Middle frontal gyrus (tissue), 1 donor: Measurements from ENCODE around the gene CLEC2D.
A peak's percentile ranks its signal among the peaks of the same experiment; 100 is the strongest.
"Not testable (repeated sequence)": the region's sequence is repeated elsewhere in the genome, so short reads cannot be mapped to it uniquely, and the experiment has no call there.

Experiments
- DNase-seq: peaks from one replicate; pipeline ENCODE4 v3.0.0-alpha.2; 2015; ENCODE audit warnings: low spot score; ENCODE audit errors: extremely low spot score

The CLEC2D gene, protein sequence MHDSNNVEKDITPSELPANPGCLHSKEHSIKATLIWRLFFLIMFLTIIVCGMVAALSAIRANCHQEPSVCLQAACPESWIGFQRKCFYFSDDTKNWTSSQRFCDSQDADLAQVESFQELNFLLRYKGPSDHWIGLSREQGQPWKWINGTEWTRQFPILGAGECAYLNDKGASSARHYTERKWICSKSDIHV

GRCh38 chr12:9669534-9669933, at the start of gene CLEC2D:
Gene CLEC2D (plus strand): TSS chr12:9669713. CDS start chr12:9669735, 22 bp downstream.
- DNase-seq = no peak

GRCh38 chr12:9625019-9625418, 44.5 kb upstream of the CLEC2D start:
- no peak for DNase-seq

- no peak for DNase-seq
These were observed 43.2 kb upstream of the CLEC2D start for GRCh38 chr12:9626291-9626690.

- no peak for DNase-seq
These were observed 42.7 kb upstream of the CLEC2D start for GRCh38 chr12:9626821-9627220.

- no peak for DNase-seq
These were observed 36.7 kb upstream of the CLEC2D start for GRCh38 chr12:9632766-9633165.

DNA sequence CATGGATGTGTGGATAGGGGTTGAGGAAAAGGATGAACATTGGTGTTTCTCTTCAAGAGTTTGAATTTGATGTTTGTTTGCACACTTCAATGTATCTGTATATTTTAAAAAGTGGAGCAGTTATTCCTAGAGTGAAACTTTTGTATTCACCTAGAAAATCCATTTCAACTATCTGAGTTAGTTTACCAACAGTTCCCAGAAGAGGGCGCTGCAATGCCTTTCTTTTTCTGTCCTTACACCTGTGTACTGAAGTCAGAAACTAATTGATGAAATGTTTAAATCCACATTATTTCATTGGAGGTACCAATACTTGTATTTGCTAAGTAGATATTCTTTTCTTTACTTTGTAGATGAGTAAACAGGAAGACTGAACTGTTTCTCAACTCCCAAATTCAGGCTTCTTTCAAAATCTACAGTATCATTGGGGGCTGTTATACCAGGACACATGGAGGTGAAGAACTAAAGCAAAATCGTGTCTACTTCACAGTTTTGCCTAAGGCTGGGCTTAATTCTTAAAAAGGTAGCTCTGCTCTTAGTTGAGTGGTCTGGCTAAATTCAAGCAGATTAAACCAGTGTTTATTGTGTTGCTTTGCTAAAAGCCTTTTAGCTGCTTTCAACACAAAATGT, 35.2 kb upstream of the CLEC2D start:
- no peak for DNase-seq

DNA sequence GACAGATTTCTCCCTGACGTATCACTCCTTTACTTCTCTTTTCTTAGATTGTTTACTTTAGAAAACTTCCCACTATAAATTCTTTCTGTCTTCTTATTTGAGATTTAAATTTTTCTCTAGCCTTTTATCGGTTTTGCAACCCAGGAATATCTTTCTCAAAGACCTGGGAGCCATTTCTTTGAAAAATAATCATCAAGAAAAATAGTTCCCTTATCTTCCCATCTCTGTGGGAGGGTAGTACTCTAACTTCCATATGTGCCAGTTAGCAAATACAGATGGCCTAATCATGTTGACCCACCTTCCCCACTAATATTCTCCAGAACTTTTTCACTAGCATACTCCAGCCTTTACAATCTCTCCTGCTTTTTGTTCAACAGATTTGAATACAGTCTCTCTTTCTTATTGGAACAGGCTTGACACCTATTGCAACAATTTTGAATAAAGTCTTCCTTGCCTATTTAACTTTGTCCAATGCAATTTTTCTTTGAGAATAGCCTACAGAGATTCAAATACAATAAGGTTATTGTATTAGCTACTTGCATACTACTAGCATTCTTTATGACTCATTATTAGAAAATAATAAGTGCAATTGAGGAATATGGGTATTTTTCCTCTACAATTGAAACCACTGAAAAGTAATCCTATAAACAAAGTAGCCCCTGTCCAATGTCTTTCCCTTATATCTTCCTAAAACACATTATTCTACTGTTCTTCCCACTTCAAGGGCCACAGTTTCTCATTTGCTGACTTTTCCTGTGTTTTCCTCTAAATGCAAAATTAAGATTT, 34.4 kb upstream of the CLEC2D start:
- DNase-seq = no peak

DNA sequence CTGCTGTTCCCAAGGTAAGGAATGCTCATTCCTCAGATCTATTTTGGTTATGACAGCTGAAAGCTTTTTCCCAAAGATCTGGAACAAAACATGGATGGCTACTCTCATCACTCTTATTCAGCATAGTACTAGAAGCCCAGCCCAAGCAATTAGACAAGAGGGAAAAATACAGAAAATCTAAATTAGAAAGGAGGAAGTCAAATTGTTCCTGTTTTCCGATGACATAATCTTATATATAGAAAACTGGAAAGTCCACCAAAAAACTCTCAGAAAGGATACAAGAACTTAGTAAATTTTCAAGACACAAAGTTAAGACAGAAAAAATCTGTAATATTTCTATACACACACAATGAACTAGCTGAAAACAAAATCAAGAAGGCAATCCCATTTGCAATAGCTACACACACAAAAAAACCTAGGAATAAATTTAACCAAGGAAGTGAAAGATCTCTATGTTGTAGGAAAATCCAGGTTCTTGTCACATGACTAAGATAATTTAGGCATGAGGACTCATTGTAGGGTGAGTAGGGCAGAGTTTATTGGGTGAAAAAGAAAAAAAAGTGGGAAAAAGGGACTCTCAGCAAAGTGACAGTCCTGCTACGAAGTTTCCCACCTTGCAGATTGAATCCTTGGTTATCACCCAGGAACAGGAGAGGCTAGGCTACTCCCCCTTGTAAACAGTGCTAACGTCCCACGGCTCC, 33.2 kb upstream of the CLEC2D start:
- no peak for DNase-seq

DNA sequence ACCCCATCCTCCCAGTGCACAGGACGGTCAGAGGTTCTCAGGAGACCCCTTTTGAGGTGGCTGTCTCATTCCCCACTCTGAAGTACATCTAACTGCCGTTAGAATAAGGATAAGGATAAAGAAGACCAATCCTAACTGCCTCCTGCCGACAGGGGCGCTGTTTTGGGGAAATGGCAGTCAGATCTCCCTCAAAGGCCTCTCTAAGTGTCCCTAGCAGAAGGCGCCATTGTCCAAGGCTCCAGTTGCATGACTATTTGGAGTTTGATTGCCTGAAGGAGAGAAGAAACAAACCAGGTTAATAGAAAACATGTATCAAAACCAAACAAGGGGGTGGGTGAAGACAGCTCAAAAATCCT, 32.7 kb upstream of the CLEC2D start:
- DNase-seq = no peak

DNA sequence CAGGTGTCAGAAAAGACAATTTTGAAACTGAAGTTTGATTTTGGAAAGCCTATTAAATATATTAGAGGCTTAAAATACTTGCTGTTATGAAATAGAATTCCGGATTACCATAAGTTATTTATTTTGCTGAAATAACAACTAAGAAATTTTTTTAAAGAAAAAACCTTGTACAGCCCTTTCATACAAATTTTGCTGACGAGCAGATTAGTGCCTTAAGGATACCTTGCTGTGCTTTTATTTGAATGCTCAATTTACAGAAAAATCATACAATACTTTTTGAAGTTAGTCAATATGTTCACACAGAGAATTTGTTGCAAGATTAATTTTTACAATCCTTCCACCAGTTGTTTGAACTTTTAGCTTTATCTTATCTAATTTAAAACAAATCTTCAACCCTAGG, 29.5 kb upstream of the CLEC2D start:
- DNase-seq = no peak

DNA sequence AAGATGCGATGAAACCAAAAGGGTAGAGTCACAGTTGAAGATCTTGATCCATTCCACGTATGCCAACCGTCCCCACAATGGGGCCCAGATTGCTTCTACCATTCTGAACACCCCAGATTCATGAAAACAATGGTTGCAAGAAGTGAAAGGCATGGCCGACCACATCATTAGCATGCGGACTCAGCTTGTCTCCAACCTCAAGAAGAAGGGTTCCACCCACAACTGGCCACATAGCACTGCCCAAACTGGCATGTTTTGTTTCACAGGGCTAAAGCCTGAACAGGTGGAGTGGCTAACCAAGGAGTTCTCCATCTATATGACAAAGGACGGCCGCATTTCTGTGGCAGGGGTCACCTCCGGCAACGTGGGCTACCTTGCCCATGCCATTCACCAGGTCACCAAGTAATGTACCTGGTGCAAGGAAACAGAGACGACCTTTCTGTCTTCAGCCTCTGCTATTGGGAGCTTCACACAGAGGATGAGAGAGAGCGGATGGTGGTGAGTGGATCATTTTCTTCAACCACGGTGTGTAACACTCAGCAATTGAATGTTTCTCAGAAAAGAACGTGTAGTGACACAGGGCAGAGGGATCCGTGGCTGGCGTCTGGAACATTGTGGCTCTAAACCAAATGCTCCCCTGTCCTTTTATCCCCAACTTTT, 26.8 kb upstream of the CLEC2D start:
- no peak for DNase-seq

DNA sequence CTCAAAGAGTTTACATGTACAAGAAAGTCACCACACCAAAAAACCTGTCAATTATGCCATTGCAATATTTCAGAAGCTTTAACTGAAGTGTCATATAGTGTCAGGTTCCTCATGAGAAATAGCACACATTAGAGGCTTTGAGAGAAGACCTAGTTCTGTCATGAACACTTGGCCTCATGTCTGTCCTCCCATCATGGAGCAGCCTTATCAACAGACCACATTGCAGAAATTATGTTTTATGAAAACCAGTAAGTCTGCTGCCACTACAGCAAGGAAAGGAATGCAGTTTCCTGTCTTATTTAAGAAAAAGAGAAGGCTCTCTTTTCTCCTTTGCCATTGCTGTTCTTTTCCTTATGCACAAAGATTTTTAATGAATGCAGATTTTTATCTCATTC, 26.2 kb upstream of the CLEC2D start:
- no peak for DNase-seq

DNA sequence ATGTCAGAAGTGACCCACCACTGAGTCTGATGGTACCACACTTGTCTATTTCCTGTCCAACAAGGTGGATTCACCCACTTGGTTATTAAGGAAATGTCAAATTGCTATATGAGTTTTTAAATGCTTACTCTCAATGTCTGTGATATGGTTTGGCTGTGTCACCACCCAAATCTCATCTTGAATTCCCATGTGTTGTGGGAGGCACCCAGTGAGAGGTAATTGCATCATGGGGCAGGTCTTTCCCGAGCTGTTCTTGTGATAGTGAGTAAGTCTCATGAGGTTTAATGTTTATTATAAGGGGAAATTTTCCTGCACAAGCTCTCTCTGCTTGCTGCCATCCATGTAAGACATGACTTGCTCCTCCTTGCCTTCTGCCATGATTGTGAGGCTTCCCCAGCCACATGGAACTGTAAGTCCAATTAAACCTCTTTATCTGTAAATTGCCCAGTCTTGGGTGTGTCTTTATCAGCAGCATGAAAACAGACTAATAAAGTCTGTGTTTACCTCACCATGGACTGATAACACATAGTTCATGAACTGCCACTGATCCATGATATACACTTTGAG, 24.4 kb upstream of the CLEC2D start:
- not testable (repeated sequence) for DNase-seq

GRCh38 chr12:9646794-9647781, 22.4 kb upstream of the CLEC2D start:
- DNase-seq = no peak

DNA sequence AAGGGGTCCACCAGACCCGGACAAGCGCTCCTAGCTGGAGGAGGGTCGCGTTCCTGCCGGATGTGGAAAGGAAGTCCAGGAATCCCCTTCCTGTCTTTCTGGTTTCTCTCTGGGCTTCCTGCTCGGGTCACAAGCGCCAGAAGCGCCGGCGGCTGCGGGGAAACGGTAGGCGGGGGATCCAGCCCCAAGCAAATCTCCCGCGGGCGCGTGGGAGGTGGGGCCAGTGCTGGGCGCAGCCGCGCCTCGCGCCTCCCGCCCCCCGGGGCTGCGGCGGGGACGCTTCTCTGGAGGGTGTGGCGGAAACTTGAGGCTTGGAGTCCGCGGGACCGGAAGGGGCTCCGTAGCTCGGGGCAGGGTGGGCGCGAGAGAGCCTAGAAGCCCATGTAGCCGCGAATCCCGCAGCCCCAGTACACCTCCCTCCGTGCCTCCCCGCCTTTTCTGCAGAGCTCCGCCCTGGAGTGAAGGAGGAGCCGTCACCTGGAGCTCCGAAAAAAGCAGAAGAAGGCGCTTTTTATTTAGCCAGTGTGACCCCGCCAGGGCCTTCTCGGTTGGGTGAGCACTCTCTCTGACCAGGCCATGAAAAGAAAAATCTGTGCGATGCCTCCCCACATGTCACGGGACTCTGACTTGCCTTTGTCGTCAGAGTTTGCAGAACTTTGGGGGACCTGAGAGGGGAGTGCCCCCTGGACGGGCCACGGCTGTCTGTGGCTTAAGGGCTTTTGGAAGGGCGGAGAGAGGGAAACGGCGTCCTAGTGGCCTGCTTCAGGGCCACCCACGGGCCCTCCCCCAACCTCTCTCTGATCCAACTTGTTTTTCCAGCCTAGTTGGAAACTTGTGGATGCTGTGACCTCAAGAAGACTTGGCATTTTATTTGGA, 21.4 kb upstream of the CLEC2D start:
- peak; percentile 29 for DNase-seq

DNA sequence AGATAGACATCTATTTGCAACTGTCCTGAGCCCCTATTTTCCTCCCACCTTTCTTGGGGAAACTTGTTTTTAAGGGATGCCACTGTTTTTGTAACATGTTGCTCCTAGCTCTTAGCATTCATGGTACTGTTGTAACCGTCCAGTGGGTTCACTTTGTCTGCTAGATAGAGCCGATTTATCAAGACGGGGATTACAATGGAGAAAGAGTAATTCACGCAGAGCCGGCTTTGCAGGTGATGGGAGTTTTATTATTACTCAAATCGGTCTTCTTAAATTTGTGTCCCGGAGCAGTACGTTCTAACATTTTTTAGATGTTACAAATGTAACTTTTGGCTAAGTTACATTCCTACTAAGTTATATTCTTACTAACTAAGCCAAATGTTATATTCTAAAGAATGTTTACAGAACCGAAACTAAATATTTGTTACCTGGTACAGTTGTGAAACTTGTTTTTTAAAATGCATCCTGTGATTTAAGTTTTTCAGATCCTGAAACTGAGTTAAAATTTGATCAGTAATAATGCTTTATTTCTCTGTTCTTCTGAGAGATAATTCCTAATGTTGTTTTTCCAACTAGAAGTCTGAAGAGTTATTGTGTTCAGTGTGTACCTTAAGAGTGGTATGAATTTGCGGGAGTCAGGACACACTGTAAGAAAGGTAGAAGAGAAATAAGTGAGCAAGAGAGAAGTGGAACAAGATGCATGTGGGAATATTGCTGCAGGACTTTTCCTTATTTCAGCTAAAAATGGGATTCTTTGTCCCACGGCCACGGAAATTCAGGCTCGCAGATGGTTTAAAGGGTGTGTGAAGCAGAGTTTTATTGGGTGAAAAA, 20.6 kb upstream of the CLEC2D start:
- no peak for DNase-seq

DNA sequence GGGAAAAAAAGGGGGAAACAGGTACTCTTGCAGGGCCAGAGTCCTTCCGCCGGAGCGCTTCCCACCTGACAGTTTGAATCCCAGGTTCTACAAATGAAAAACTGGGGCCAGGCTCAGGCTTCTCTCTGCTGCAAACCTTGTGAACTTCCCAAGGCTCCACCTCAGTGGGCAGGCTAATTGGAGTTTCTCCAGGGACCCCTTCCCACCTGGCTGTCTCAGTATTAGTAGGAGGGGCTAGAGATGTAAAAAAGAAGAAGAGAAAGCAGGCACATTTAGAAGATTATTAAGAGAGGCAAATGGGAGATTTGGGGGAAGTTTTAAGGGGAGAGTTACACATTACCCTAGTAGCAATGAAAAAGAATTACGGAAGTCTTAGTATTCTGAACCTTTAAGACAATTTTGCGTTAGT, 20.0 kb upstream of the CLEC2D start:
- DNase-seq = no peak

DNA sequence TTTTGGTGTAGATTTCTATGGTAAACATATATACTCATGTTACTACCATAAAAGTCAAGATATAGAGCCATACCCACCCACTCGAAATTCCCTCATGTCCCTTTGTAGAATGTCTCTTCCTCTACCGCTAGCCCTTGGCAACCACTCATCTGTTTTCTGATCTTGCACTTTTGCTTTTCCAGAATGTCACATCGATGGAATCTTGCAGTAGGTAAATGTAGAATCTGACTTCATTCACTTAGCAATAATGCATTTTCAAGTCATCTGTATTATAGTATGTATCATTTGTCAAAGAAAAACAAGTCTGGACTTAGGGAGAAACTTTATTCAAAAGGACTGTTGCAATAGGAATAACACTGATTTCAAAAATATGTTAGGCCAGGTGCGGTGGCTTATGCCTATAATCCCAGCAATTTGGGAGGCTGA, 19.3 kb upstream of the CLEC2D start:
- no peak for DNase-seq
